ENCODE results near the gene C3AR1.
A peak's percentile ranks its signal among the peaks of the same experiment; 100 is the strongest.

C3AR1 gene

DNA sequence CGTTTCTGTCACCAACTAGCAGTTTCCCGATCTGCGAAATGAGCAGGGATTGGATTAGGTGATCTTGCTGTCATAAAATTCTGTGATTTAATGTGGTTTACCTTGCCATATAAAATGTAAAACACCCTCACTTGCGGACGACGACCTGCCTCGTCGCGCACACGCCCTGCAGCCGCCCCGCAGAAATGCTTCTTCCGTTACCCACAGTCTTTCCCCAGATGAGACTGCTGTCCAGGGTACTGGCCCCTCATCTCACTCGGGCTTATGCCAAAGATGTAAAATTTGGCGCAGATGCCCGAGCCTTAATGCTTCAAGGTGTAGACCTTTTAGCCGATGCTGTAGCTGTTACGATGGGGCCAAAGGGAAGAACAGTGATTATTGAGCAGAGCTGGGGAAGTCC, 51.3 kb downstream of the C3AR1 start:
- in situ Hi-C loops (cut with HindIII; ENCODE audit: low pct_ligation_motif_present, low sequenced_read_pairs): no loop called here
- no peak overlapping the region for H3K27ac ChIP-seq
- no peaks in the 10 kb centered on the region for H3K36me3 ChIP-seq (replicated peaks)
- H3K4me3 ChIP-seq (ENCODE audit: low read depth, low read length): no peak overlapping the region
- DNase-seq: no peak
- TF ChIP-seq, protein P1, sequence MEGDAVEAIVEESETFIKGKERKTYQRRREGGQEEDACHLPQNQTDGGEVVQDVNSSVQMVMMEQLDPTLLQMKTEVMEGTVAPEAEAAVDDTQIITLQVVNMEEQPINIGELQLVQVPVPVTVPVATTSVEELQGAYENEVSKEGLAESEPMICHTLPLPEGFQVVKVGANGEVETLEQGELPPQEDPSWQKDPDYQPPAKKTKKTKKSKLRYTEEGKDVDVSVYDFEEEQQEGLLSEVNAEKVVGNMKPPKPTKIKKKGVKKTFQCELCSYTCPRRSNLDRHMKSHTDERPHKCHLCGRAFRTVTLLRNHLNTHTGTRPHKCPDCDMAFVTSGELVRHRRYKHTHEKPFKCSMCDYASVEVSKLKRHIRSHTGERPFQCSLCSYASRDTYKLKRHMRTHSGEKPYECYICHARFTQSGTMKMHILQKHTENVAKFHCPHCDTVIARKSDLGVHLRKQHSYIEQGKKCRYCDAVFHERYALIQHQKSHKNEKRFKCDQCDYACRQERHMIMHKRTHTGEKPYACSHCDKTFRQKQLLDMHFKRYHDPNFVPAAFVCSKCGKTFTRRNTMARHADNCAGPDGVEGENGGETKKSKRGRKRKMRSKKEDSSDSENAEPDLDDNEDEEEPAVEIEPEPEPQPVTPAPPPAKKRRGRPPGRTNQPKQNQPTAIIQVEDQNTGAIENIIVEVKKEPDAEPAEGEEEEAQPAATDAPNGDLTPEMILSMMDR (IDR thresholded peaks at IDR 0.05; ENCODE audit: low read depth, low read length, missing control alignments): no peak
- peaks cover 16% of the 10 kb centered on the region for H3K27me3 ChIP-seq (replicated peaks)

- TF ChIP-seq, protein P1 (IDR thresholded peaks at IDR 0.05; ENCODE audit: low read depth, low read length, missing control alignments): no peak
- DNase-seq: no peak
- in situ Hi-C loops (cut with HindIII; ENCODE audit: low pct_ligation_motif_present, low sequenced_read_pairs): no loop called here
- H3K4me3 ChIP-seq (ENCODE audit: low read depth, low read length): no peak overlapping the region
- no peaks in the 10 kb centered on the region for H3K36me3 ChIP-seq (replicated peaks)
- peaks cover under 1% of the 10 kb centered on the region for H3K27me3 ChIP-seq (replicated peaks)
- no peak overlapping the region for H3K27ac ChIP-seq
These were observed 53.4 kb downstream of the C3AR1 start for GRCh38 chr12:8012651-8013309.

DNA sequence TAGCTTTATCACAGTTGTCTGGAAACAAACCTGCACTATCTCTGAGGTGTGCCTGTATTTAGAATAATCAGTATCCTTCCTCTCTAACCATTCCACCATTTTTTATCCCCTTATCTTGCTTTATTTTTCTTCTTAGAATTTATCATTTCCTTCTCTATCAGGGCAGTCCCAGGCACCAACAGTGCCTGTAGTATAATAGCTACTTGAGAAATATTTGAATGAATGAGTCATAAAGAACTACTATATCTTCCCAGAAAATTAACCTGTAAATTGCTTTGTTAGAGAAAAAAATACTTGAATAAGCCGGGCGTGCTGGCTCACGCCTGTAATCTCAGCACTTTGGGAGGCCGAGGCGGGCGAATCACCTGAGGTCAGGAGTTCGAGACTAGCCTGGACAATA, 54.8 kb downstream of the C3AR1 start:
- in situ Hi-C loops (cut with HindIII; ENCODE audit: low pct_ligation_motif_present, low sequenced_read_pairs): no loop called here
- TF ChIP-seq, protein P1 (IDR thresholded peaks at IDR 0.05; ENCODE audit: low read depth, low read length, missing control alignments): no peak
- H3K27me3 ChIP-seq (replicated peaks): no peaks in the 10 kb centered on the region
- peak overlapping the region; percentile 47 for H3K27ac ChIP-seq
- DNase-seq: peak; percentile 26
- no peaks in the 10 kb centered on the region for H3K36me3 ChIP-seq (replicated peaks)
- H3K4me3 ChIP-seq (ENCODE audit: low read depth, low read length): no peak overlapping the region

Data from brain microvascular endothelial cell (primary cell).